Neural cell (in vitro differentiated cells): ENCODE results near the gene PARP12. TPM values are rescaled to one million over a fixed set of nuclear protein-coding genes. Genes with fewer than 3 reads are reported as not detected.

Source experiments
- H2AFZ ChIP-seq: fragments of 200-600, 300-800 bp; sonication (generic), shearing (Covaris generic); 2 replicates; pipeline ENCODE4 v1.6.0; 2014; ENCODE audit warnings: low read depth, mild to moderate bottlenecking, antibody characterized with exemption, low read length, moderate library complexity
- H3F3A ChIP-seq: fragments of 200-600 bp; shearing (Covaris generic); 2 replicates; pipeline ENCODE4 v1.6.1; 2016; ENCODE audit warnings: mild to moderate bottlenecking, moderate library complexity, mixed read lengths, antibody characterized with exemption, low read length; ENCODE audit not compliant: insufficient read depth, poor library complexity, severe bottlenecking
- H3K27ac ChIP-seq: fragments of 200-600, 300-800 bp; sonication (generic), shearing (Covaris generic); 2 replicates; pipeline ENCODE4 v1.5.1; 2014; ENCODE audit warnings: mild to moderate bottlenecking, low read length, moderate library complexity
- H3K27me3 ChIP-seq: fragments of 300-800, 200-600 bp; sonication (generic), shearing (Covaris generic); 2 replicates; pipeline ENCODE4 v1.6.0; 2014; ENCODE audit warnings: mild to moderate bottlenecking, low read depth, low read length, moderate library complexity; ENCODE audit not compliant: insufficient read depth
- H3K36me3 ChIP-seq: fragments of 300-800, 200-600 bp; sonication (generic), shearing (Covaris generic); 2 replicates; pipeline ENCODE4 v1.5.1; 2014; ENCODE audit warnings: mild to moderate bottlenecking, antibody characterized with exemption, low read length, moderate library complexity; ENCODE audit not compliant: insufficient read depth
- H3K4me2 ChIP-seq: fragments of 300-800, 200-600 bp; sonication (generic), shearing (Covaris generic); 2 replicates; pipeline ENCODE4 v1.6.0; 2014; ENCODE audit warnings: mild to moderate bottlenecking, low read length
- H3K4me3 ChIP-seq: fragments of 300-800, 200-600 bp; sonication (generic), shearing (Covaris generic); 2 replicates; pipeline ENCODE4 v1.5.1; 2014; ENCODE audit warnings: mild to moderate bottlenecking, low read length, moderate library complexity
- H3K79me2 ChIP-seq: fragments of 200-600 bp; shearing (Covaris generic); replicated peaks from 2 replicates; pipeline ENCODE4 v1.6.0; 2014; ENCODE audit warnings: mild to moderate bottlenecking, low read length, moderate library complexity; ENCODE audit not compliant: insufficient read depth
- H3K9ac ChIP-seq: fragments of 300-800, 200-600 bp; sonication (generic), shearing (Covaris generic); 2 replicates; pipeline ENCODE4 v1.6.1; 2016; ENCODE audit warnings: mild to moderate bottlenecking, low read length, mixed read lengths
- H3K9me2 ChIP-seq: fragments of 200-600 bp; shearing (Covaris generic); 2 replicates; pipeline ENCODE4 v1.6.1; 2016; ENCODE audit warnings: mild to moderate bottlenecking, low read length, mixed read lengths; ENCODE audit not compliant: insufficient read depth
- H3K9me3 ChIP-seq: fragments of 200-600, 300-800 bp; sonication (generic), shearing (Covaris generic); 2 replicates; pipeline ENCODE4 v1.6.1; 2016; ENCODE audit warnings: mild to moderate bottlenecking, mixed run types, low read length, moderate library complexity, mixed read lengths
- H4K20me1 ChIP-seq: fragments of 200-600 bp; shearing (Covaris generic); 2 replicates; pipeline ENCODE4 v1.6.1; 2016; ENCODE audit warnings: mild to moderate bottlenecking, mixed run types; ENCODE audit not compliant: insufficient read depth
- CTCF ChIP-seq: fragments of 450-650 bp; IDR thresholded peaks from 2 replicates; pipeline ENCODE4 v1.5.1; 2014; ENCODE audit warnings: antibody characterized with exemption, mild to moderate bottlenecking, moderate library complexity; ENCODE audit not compliant: poor library complexity, severe bottlenecking
- EP300 ChIP-seq: fragments of 450-650 bp; conservative IDR thresholded peaks from 2 replicates; pipeline ENCODE4 v1.6.1; 2014; ENCODE audit warnings: antibody characterized with exemption, mild to moderate bottlenecking, moderate library complexity; ENCODE audit not compliant: poor library complexity, severe bottlenecking
- EZH2 ChIP-seq: fragments of 200-600, 300-800 bp; shearing (Covaris generic), sonication (generic); IDR thresholded peaks from 2 replicates; pipeline ENCODE4 v1.6.1; 2014; ENCODE audit warnings: antibody characterized with exemption, low read length, borderline replicate concordance, mild to moderate bottlenecking; ENCODE audit not compliant: insufficient read depth, poor library complexity, severe bottlenecking
- MXI1 ChIP-seq: fragments of 450-650 bp; conservative IDR thresholded peaks from 2 replicates; pipeline ENCODE4 v1.6.1; 2014; ENCODE audit warnings: antibody characterized with exemption, mild to moderate bottlenecking; ENCODE audit not compliant: poor library complexity, severe bottlenecking
- POLR2AphosphoS5 ChIP-seq: IDR thresholded peaks from 2 replicates; pipeline ENCODE4 v1.6.1; 2012
- RAD21 ChIP-seq: fragments of 450-650 bp; conservative IDR thresholded peaks from 2 replicates; pipeline ENCODE4 v1.6.1; 2014; ENCODE audit warnings: antibody characterized with exemption, mild to moderate bottlenecking, moderate library complexity
- REST ChIP-seq: IDR thresholded peaks from 2 replicates; pipeline ENCODE4 v1.6.1; 2012; ENCODE audit warnings: borderline replicate concordance
- SMC3 ChIP-seq: fragments of 450-650 bp; conservative IDR thresholded peaks from 2 replicates; pipeline ENCODE4 v1.6.1; 2014; ENCODE audit warnings: antibody characterized with exemption, mild to moderate bottlenecking, moderate library complexity; ENCODE audit not compliant: poor library complexity
- TAF1 ChIP-seq: IDR thresholded peaks from 2 replicates; pipeline ENCODE4 v1.6.1; 2012; ENCODE audit warnings: low read depth
- polyA plus RNA-seq: library from polyadenylated mRNA; depleted of rRNA; stranded (reverse); fragments of >200 nt; gene quantifications from 2 replicates; pipeline ENCODE4 v1.2.3, GENCODE V29; 2014

The PARP12 gene
- polyA plus RNA-seq, 1 donor from 2014 or later = not detected

GRCh38 chr7:139994356-139994755 is 68.4 kb downstream of the PARP12 start:
- H3K9me2 ChIP-seq = no peaks in the 10 kb centered on the region
- no peak overlapping the region for H2AFZ ChIP-seq
- no peaks in the 10 kb centered on the region for H3K36me3 ChIP-seq
- H3F3A ChIP-seq = no peaks in the 10 kb centered on the region
- no peak overlapping the region for H3K4me3 ChIP-seq
- H4K20me1 ChIP-seq = no peaks in the 10 kb centered on the region
- H3K9ac ChIP-seq = no peak overlapping the region
- no peaks in the 10 kb centered on the region for H3K79me2 ChIP-seq
- H3K27me3 ChIP-seq = no peaks in the 10 kb centered on the region
- no peak overlapping the region for H3K27ac ChIP-seq
- TF ChIP-seq EP300 = no peak
- TF ChIP-seq SMC3 = no peak
- no peak for TF ChIP-seq CTCF
- no peak for TF ChIP-seq POLR2AphosphoS5
- TF ChIP-seq REST = no peak
- TF ChIP-seq RAD21 = no peak
- TF ChIP-seq MXI1 = no peak
- TF ChIP-seq TAF1 = no peak
- no peak for TF ChIP-seq EZH2
- H3K4me2 ChIP-seq = no peak overlapping the region
- no peaks in the 10 kb centered on the region for H3K9me3 ChIP-seq

GRCh38 chr7:139993592-139993991 is 69.2 kb downstream of the PARP12 start:
- no peak overlapping the region for H2AFZ ChIP-seq
- no peaks in the 10 kb centered on the region for H3K79me2 ChIP-seq
- TF ChIP-seq RAD21 = no peak
- no peak for TF ChIP-seq REST
- TF ChIP-seq TAF1 = no peak
- no peak for TF ChIP-seq SMC3
- TF ChIP-seq EZH2 = no peak
- no peak for TF ChIP-seq MXI1
- no peak for TF ChIP-seq CTCF
- no peak for TF ChIP-seq EP300
- TF ChIP-seq POLR2AphosphoS5 = no peak
- no peaks in the 10 kb centered on the region for H4K20me1 ChIP-seq
- H3K9me2 ChIP-seq = no peaks in the 10 kb centered on the region
- H3K27me3 ChIP-seq = no peaks in the 10 kb centered on the region
- no peak overlapping the region for H3K27ac ChIP-seq
- H3K9me3 ChIP-seq = no peaks in the 10 kb centered on the region
- no peak overlapping the region for H3K4me2 ChIP-seq
- no peak overlapping the region for H3K9ac ChIP-seq
- H3F3A ChIP-seq = no peaks in the 10 kb centered on the region
- no peaks in the 10 kb centered on the region for H3K36me3 ChIP-seq
- no peak overlapping the region for H3K4me3 ChIP-seq
